HepG2 (cell line): ENCODE measurements around the gene GDF7. TPM values are rescaled to one million over a fixed set of nuclear protein-coding genes. Genes with fewer than 3 reads are reported as not detected.

Experiments used
- ATAC-seq: fragments of 200-7000 bp; cut with Tn5 transposase; 3 replicates; pipeline ENCODE4 v1.9.1; 2020; ENCODE audit warnings: mild to moderate bottlenecking, moderate library complexity
- BruUV-seq: library from RNA; stranded (reverse); fragments of 400-500 nt; replicated peaks from 2 replicates; lab custom pipeline; 2021; lab: Mats Ljungman, UMichigan
- CTCF ChIA-PET: fragments of 300-600 bp; formaldehyde crosslinking; extraction: SDS; loops from one replicate; lab custom pipeline; 2021; ENCODE audit warnings: low total read pairs, inconsistent platforms, low intra/inter-chr PET ratio; lab: Yijun Ruan, JAX
- POLR2A ChIA-PET: fragments of 350-600 bp; sonication (Branson Sonifier 250); formaldehyde crosslinking; loops from one replicate; lab custom pipeline; 2020; ENCODE audit warnings: antibody characterized with exemption, inconsistent platforms; lab: Yijun Ruan, JAX
- DNase-seq: peaks from one replicate; pipeline ENCODE4 v3.0.0-alpha.2; 2015; ENCODE audit warnings: low spot score
- FAIRE-seq: peaks from 3 replicates; lab custom pipeline; 2011; peaks lifted over from hg19 to GRCh38; lab: Jason Lieb, UNC
- H2AFZ ChIP-seq: one replicate; pipeline ENCODE4 v1.6.1; 2011; ENCODE audit warnings: low read length, inconsistent platforms
- H3K27ac ChIP-seq: fragments of 300-600 bp; 3 replicates; pipeline ENCODE4 v1.8.0; 2011; ENCODE audit warnings: mixed run types, mild to moderate bottlenecking, mixed read lengths, low read length, inconsistent platforms; ENCODE audit not compliant: insufficient read depth; ENCODE audit errors: extremely low read length
- H3K27me3 ChIP-seq, 2 experiments: fragments of 200-600 bp in 1 of 2; 2 replicates in 1 of 2; 3 replicates in 1 of 2; pipeline versions ENCODE4 v1.6.0 to v1.8.0; 2011; ENCODE audit warnings: low read length in 2 of 2, mild to moderate bottlenecking in 2 of 2, moderate library complexity in 2 of 2, inconsistent platforms in 1 of 2; ENCODE audit not compliant: insufficient read depth in 2 of 2, control insufficient read depth in 1 of 2
- H3K36me3 ChIP-seq, 2 experiments: fragments of 200-600 bp in 1 of 2; replicated peaks in 1 of 2; 2 replicates in 1 of 2; 3 replicates in 1 of 2; pipeline versions ENCODE4 v1.5.1 to v1.8.0; 2011; ENCODE audit warnings: low read length in 2 of 2, inconsistent platforms in 1 of 2; ENCODE audit not compliant: insufficient read depth in 2 of 2, control insufficient read depth in 1 of 2
- H3K4me1 ChIP-seq: 2 replicates; pipeline ENCODE4 v1.5.1; 2012; ENCODE audit warnings: low read length, inconsistent platforms; ENCODE audit not compliant: insufficient read depth
- H3K4me2 ChIP-seq: 2 replicates; pipeline ENCODE4 v1.6.0; 2011; ENCODE audit warnings: low read depth, low read length, inconsistent platforms
- H3K4me3 ChIP-seq, 3 experiments: fragments of 200-600 bp in 1 of 3; sonication (generic), shearing (Covaris generic) in 1 of 3; replicated peaks in 1 of 3; 2 replicates each; pipeline ENCODE4 v1.5.1; 2011 to 2016; ENCODE audit warnings: low read length in 3 of 3, inconsistent platforms in 2 of 3, low read depth in 2 of 3, mild to moderate bottlenecking in 2 of 3, control low read depth in 1 of 3, mixed read lengths in 1 of 3; ENCODE audit not compliant: insufficient read depth in 1 of 3
- H3K79me2 ChIP-seq: one replicate; pipeline ENCODE4 v1.6.1; 2011; ENCODE audit warnings: low read length, inconsistent platforms; ENCODE audit not compliant: insufficient read depth
- H3K9ac ChIP-seq: 2 replicates; pipeline ENCODE4 v1.6.0; 2011; ENCODE audit warnings: mild to moderate bottlenecking, low read depth, low read length, inconsistent platforms; ENCODE audit not compliant: insufficient read depth
- H3K9me3 ChIP-seq: 2 replicates; pipeline ENCODE4 v1.5.1; 2012; ENCODE audit warnings: mild to moderate bottlenecking, low read length
- H4K20me1 ChIP-seq: 2 replicates; pipeline ENCODE4 v1.6.0; 2011; ENCODE audit warnings: inconsistent platforms, mild to moderate bottlenecking, low read length, moderate library complexity; ENCODE audit not compliant: insufficient read depth
- ESRRA ChIP-seq: sonication (generic); formaldehyde crosslinking; IDR thresholded peaks from 2 replicates; pipeline ENCODE4 v1.5.1; 2020; ENCODE audit warnings: mild to moderate bottlenecking, low read depth, missing genetic modification reagents
- RAD51 ChIP-seq: fragments of 450-650 bp; IDR thresholded peaks from 2 replicates; pipeline ENCODE4 v1.6.1; 2016; ENCODE audit warnings: borderline replicate concordance
- SALL1 ChIP-seq: sonication (generic); formaldehyde crosslinking; IDR thresholded peaks from 2 replicates; pipeline ENCODE4 v1.8.0; 2022; ENCODE audit warnings: mild to moderate bottlenecking, missing genetic modification reagents
- YY1 ChIP-seq: IDR thresholded peaks from 2 replicates; pipeline ENCODE4 v1.6.1; 2011; ENCODE audit warnings: low read length, low read depth, moderate library complexity, mild to moderate bottlenecking; ENCODE audit not compliant: insufficient read depth, insufficient replicate concordance
- ZNF138 ChIP-seq: sonication (generic); formaldehyde crosslinking; IDR thresholded peaks from 2 replicates; pipeline ENCODE4 v1.5.0; 2020; ENCODE audit warnings: mild to moderate bottlenecking, low read depth, missing genetic modification reagents
- ZNF775 ChIP-seq: sonication (generic); formaldehyde crosslinking; IDR thresholded peaks from 2 replicates; pipeline ENCODE4 v1.4.0; 2020; ENCODE audit warnings: missing genetic modification reagents, mild to moderate bottlenecking, moderate library complexity, borderline replicate concordance
- WGBS: methylation state at CpG from one replicate; pipeline ENCODE4 v1.1.6; 2017; ENCODE audit warnings: low lambda C conversion rate; 5-methylcytosine and 5-hydroxymethylcytosine counted together
- in situ Hi-C: cut with HindIII; loops from 2 replicates; pipeline ENCODE4 v1.10.0; 2017; ENCODE audit warnings: low pct_unique_long_range_greater_than_20kb; ENCODE audit not compliant: extremely low pct_ligation_motif_present
- intact Hi-C: fragments of 100-400 bp; cut with micrococcal nuclease; formaldehyde crosslinking; loops from one replicate; pipeline ENCODE4 v1.10.0; 2022; ENCODE audit not compliant: unreplicated experiment
- polyA plus RNA-seq, 8 experiments: library from polyadenylated mRNA; depleted of rRNA in 3 of 8; stranded (reverse) in 7 of 8; unstranded in 1 of 8; fragments of >200 nt; fragmentation: Illumina TruSeq in 4 of 8; extraction: Trizol in 4 of 8; gene quantifications; 2 replicates each; pipeline versions ENCODE4 v1.2.1 to v1.2.3, GENCODE V29; 2011 to 2016; ENCODE audit warnings: low read depth in 4 of 8, missing spikeins in 1 of 8, mixed read lengths in 1 of 8; ENCODE audit not compliant: insufficient read depth in 1 of 8
- total RNA-seq, 5 experiments: library from RNA; depleted of rRNA; stranded (reverse); fragments of >200 nt; fragmentation: Illumina TruSeq; extraction: Trizol; gene quantifications; 2 replicates each; pipeline ENCODE4 v1.2.3, GENCODE V29; 2016; ENCODE audit warnings: low read depth in 1 of 5
- TF ChIP-seq, protein P1 (sequence below): sonication (generic); formaldehyde crosslinking; IDR thresholded peaks from 2 replicates; pipeline ENCODE4 v1.9.0; 2021; ENCODE audit warnings: missing genetic modification reagents, mild to moderate bottlenecking, borderline replicate concordance

Gene GDF7
- total and polyA plus RNA-seq, 2 of the 13 experiments (the other 11 are each of a cell fraction or from before 2014, with no cell fraction given), result 1.6 to 15.0 TPM

DNA sequence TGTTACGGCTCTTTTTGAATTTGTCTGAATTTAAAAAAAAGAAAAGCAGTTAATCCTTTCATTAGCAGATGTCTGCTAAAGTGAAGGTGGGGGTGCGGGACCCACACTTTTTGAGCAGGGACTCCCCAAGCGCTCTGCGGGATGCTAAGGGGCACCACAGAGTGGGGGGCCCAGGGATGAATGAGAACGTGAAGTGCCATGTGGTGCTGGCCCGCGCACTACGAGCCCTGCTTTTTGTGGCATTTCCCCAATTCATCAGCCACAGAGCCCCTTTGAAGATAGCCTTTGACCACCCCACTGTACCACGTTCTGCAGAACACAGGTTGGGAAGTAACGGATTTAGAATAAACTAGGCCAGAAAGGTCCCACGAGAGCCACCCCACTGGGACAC lies 44.7 kb upstream of the GDF7 start:
- Histone ChIP-seq H2AFZ (no peak overlapping the region), H3K79me2 (no peaks in the 10 kb centered on the region), H3K4me2 (no peak overlapping the region), H3K4me1 (peaks cover 32% of the 10 kb centered on the region), H3K9ac (no peak overlapping the region; the same call in 1 of the 2 replicates), H3K27ac (no peak overlapping the region), H3K9me3 (no peaks in the 10 kb centered on the region), H4K20me1 (no peaks in the 10 kb centered on the region), H3K4me3 (no peak overlapping the region), H3K27me3 (no peaks in the 10 kb centered on the region), H3K36me3 (peaks cover 11 to 12% of the 10 kb centered on the region in 2 experiments; a peak in 4 of 5 replicates)
- no TSS peak for BruUV-seq
- POLR2A ChIA-PET, result interaction anchor here (0.9 to 1.6 kb wide), 2 partner anchors 11 to 25 kb away, joined by 4 read pairs; no protein-coding TSS in a partner anchor
- no peak for FAIRE-seq
- intact Hi-C loops (no loop called here), in situ Hi-C loops (no loop called here)
- 94% methylated on average over 11 of the region's 11 CpGs for WGBS
- CTCF ChIA-PET, result no interaction called here
- ATAC-seq, result no peak
- TF ChIP-seq ESRRA, result no peak
- TF ChIP-seq SALL1, result no peak
- TF ChIP-seq, protein P1, sequence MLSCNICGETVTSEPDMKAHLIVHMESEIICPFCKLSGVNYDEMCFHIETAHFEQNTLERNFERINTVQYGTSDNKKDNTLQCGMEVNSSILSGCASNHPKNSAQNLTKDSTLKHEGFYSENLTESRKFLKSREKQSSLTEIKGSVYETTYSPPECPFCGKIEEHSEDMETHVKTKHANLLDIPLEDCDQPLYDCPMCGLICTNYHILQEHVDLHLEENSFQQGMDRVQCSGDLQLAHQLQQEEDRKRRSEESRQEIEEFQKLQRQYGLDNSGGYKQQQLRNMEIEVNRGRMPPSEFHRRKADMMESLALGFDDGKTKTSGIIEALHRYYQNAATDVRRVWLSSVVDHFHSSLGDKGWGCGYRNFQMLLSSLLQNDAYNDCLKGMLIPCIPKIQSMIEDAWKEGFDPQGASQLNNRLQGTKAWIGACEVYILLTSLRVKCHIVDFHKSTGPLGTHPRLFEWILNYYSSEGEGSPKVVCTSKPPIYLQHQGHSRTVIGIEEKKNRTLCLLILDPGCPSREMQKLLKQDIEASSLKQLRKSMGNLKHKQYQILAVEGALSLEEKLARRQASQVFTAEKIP (CRISPR knock-in tag), result no peak
- TF ChIP-seq ZNF775, result no peak
- TF ChIP-seq YY1, result no peak
- TF ChIP-seq ZNF138 (CRISPR knock-in tag), result no peak
- DNase-seq, result no peak

- Histone ChIP-seq H3K27me3 (no peaks in the 10 kb centered on the region), H4K20me1 (no peaks in the 10 kb centered on the region), H3K36me3 (peaks cover 11 to 12% of the 10 kb centered on the region in 2 experiments; a peak in 4 of 5 replicates), H3K4me2 (no peak overlapping the region), H3K4me1 (peaks cover 28% of the 10 kb centered on the region), H2AFZ (no peak overlapping the region), H3K4me3 (no peak overlapping the region), H3K27ac (no peak overlapping the region), H3K9ac (peak overlapping the region; percentile 18), H3K79me2 (no peaks in the 10 kb centered on the region), H3K9me3 (no peaks in the 10 kb centered on the region)
- ChIA-PET CTCF (no interaction called here), POLR2A (interaction anchor here (1.6 kb wide), 1 partner anchor 11 kb away, joined by 4 read pairs; no protein-coding TSS in a partner anchor)
- in situ Hi-C loops, result no loop called here
- intact Hi-C loops, result no loop called here
- DNase-seq (no peak), FAIRE-seq (no peak), ATAC-seq (no peak)
- no peak for TF ChIP-seq RAD51
- BruUV-seq, result no TSS peak
- 81% methylated on average over 10 of the region's 10 CpGs for WGBS
These were observed 44.2 kb upstream of the GDF7 start for GRCh38 chr2:20622731-20623130.
